Peyer's patch (tissue), 4 donors: ENCODE measurements around the gene TBC1D2.

ENCODE experiments used
- POLR2A ChIP-seq, 2 donors: fragments of 450-650 bp; IDR thresholded peaks; one replicate each; pipeline ENCODE4 v1.5.1; 2017; ENCODE audit warnings: antibody characterized with exemption in 2 of 2, mild to moderate bottlenecking in 2 of 2, moderate library complexity in 2 of 2
- TF ChIP-seq, protein P1 (sequence below), 6 experiments: fragments of 450-650 bp in 4 of 6; fragments of 200-600 bp in 2 of 6; sonication (generic) in 1 of 6; IDR thresholded peaks; one replicate each; pipeline ENCODE4 v1.5.1; 2017 to 2019; ENCODE audit warnings: antibody characterized with exemption in 6 of 6, mild to moderate bottlenecking in 3 of 6, moderate library complexity in 1 of 6

DNA sequence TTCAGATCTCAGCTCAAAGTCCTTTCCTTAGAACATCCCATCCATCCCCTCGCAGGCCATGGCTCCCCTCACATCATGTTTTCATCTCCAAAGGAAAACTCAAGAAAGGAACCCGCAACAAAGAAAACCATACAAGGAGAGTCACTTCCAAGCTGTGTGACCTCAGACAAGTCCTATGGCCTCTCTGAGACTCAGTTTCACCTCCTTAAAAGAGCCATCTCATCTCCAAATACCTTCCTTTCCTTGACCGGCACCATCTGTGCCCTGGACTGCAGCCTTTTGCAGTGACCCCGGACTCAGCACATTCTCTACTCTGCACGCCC is 73.7 kb downstream of the TBC1D2 start:
- TF ChIP-seq, protein P1, sequence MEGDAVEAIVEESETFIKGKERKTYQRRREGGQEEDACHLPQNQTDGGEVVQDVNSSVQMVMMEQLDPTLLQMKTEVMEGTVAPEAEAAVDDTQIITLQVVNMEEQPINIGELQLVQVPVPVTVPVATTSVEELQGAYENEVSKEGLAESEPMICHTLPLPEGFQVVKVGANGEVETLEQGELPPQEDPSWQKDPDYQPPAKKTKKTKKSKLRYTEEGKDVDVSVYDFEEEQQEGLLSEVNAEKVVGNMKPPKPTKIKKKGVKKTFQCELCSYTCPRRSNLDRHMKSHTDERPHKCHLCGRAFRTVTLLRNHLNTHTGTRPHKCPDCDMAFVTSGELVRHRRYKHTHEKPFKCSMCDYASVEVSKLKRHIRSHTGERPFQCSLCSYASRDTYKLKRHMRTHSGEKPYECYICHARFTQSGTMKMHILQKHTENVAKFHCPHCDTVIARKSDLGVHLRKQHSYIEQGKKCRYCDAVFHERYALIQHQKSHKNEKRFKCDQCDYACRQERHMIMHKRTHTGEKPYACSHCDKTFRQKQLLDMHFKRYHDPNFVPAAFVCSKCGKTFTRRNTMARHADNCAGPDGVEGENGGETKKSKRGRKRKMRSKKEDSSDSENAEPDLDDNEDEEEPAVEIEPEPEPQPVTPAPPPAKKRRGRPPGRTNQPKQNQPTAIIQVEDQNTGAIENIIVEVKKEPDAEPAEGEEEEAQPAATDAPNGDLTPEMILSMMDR (IDR thresholded peaks at IDR 0.05): no peak
- TF ChIP-seq POLR2A (IDR thresholded peaks at IDR 0.05): no peak
